Retinal pigment epithelial cell (primary cell): Measurements from ENCODE around the gene CREB5.
"Not testable (repeated sequence)": the region's sequence is repeated elsewhere in the genome, so short reads cannot be mapped to it uniquely, and the experiment has no call there.

Source experiments
- DNase-seq: peaks from one replicate; pipeline ENCODE4 v3.0.0-alpha.2; 2010; ENCODE audit warnings: low read depth
- H3K4me3 ChIP-seq: 2 replicates; pipeline ENCODE4 v1.5.1; 2011; ENCODE audit warnings: mild to moderate bottlenecking, low read length, control low read depth, moderate library complexity
- TF ChIP-seq, protein P1 (sequence below): conservative IDR thresholded peaks from 2 replicates; pipeline ENCODE4 v1.5.1; 2011; ENCODE audit warnings: low read depth, low read length, control low read depth, inconsistent platforms

CREB5 gene

DNA sequence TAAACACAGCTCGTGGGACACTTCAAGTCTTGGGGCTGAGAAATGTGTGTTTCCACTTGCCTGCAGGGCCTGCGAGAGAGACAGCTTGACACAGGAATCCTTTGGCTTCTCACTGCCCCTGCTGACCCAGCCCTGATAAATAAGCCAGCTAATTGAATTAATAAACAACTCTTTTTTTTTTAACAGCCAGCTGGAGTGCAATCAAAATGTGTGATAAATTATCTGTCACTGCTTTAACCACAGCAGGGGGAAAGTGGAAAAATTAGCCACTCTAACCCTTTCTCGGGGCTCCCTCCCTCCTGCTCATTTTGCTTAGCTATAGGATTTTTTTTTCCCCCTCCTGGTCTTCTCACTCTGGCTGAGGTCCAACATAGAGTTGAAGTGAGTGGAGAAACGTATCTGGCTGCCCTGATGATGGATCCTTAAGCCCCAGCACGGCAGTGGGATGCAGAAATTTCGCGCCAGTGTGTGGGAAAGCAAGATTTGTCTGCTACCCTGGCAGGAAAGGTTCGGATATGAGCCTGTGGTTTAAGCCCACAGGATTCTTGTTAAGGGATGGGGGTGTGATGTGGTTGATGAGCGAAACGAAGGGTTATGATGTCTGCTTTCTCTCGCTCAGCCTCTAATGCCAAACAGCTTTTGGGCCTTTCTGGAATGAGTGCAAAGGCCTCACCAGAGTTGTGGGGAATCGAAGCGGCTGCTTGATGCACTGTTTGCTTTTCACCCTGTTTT, 372.0 kb downstream of the CREB5 start:
- no peak for DNase-seq
- H3K4me3 ChIP-seq, result no peak overlapping the region
- TF ChIP-seq, protein P1, sequence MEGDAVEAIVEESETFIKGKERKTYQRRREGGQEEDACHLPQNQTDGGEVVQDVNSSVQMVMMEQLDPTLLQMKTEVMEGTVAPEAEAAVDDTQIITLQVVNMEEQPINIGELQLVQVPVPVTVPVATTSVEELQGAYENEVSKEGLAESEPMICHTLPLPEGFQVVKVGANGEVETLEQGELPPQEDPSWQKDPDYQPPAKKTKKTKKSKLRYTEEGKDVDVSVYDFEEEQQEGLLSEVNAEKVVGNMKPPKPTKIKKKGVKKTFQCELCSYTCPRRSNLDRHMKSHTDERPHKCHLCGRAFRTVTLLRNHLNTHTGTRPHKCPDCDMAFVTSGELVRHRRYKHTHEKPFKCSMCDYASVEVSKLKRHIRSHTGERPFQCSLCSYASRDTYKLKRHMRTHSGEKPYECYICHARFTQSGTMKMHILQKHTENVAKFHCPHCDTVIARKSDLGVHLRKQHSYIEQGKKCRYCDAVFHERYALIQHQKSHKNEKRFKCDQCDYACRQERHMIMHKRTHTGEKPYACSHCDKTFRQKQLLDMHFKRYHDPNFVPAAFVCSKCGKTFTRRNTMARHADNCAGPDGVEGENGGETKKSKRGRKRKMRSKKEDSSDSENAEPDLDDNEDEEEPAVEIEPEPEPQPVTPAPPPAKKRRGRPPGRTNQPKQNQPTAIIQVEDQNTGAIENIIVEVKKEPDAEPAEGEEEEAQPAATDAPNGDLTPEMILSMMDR, result no peak

DNA sequence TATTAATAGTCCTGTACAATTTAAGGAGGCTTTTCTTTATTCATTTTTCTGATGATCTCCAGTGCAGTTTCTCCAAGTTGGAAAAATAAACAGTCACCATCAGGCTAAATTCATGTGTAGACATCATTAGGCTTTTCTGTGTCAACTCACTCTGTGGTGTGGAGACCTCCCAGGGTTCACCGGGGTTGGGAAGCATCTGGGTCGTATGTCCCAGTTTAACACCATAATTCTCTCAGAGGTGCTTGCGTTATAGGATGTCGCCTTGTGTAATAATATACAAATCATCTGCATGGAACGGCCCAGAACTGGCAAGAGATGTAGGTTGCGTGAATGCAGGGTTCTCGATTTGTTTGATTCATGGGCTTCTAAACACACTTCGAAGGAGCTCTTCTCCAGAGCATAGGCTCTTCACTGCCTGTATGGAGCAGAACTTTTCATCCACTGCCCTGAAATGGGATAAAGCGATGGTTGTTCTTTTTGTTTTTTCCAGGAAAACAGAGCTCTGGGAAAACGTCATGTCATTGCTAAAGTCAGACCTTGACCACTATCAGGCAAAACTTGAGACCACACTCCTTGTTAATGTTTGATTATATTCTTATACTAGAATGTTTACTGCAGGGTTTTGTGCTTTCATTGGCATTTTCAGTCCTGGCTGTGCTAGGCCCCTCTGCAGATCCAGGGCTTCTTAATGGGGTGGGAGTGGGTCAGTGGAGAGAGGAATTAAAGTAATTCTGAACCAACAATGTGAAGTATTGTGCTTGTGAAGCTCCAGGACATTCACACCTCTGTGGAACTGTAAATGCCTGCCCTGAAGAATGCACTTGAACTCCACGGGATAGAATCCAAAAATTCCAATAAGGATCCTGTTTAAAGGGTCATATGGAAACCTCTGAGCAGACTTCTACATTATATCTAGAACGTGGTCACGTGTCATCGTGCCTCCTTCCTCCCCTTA, 373.0 kb downstream of the CREB5 start:
- no peak for DNase-seq
- TF ChIP-seq, protein P1, result no peak
- H3K4me3 ChIP-seq, result no peak overlapping the region

DNA sequence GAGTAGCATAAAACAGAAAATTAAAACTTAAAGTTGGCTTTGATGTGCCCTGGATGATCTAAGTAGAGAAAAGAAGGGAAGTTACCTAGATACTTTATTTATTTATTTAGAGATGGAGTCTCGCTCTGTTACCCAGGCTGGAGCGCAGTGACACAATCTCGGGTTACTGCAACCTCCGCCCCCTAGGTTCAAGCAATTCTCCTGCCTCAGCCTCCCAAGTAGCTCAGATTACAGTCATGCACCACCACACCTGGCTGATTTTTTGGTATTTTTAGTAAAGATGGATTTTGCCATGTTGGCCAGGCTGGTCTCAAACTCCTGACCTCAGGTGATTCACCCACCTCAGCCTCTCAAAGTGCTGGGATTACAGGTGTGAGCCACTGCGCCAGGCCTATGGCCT, 373.8 kb downstream of the CREB5 start:
- DNase-seq, H3K4me3 ChIP-seq: not testable (repeated sequence)

DNA sequence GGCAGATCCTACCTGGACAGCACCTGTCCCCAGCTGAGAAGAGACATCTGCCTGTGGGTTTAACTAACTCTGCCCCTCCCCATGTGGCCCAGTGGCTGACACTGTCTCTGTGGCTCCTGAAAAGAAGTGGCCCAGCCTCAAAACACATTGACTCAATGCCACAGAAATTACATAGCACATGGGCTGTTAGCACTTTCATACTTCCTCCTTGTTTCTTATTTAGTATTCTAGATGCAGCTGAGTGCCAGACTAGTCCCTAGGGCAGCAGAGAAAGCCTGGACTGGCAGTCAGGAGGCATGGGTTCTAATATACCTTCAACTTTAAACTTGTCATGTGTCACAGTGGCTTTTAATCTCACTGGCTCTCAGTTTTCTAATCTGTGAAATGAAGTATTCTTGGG, 374.8 kb downstream of the CREB5 start:
- TF ChIP-seq, protein P1, result no peak
- DNase-seq, result no peak
- H3K4me3 ChIP-seq, result no peak overlapping the region

DNA sequence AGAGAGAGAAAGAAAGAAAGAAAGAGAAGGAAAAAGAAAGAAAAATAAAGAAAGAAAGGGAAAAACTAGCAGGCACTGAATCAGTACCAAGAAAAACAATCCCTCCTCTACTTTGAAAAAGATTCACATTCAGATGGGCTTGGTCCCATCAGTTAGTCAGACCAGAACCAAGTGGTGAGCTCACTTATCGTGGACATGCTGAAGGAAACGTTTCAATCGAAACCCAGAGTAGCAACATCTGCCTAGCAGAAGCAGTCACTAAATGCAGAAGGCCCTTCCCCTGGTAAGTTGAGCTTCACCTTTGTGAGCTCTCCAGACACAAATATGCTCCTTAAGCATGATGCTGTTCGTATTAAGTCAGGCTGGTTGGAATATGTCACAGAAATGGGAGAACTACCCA, 378.1 kb downstream of the CREB5 start:
- H3K4me3 ChIP-seq, result no peak overlapping the region
- TF ChIP-seq, protein P1, result no peak
- no peak for DNase-seq

DNA sequence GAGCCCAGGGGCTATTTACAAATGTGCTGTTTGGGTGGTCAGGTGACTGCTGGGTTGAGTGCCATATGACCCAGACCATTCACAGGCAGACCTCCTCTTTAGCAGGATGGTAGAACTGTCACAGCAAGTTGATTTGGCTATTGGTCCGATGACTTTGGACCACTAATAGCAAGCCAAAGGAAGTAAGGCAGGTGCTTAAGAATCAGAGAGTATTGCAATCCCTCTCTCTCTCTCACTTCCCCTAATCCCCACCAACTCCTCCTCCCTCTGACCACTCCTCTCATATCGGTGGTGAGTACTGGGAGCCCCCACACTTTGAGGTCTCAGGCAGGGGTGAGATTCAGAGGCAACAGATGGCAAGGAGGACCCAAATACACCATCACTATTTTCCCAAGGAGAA, 380.5 kb downstream of the CREB5 start:
- H3K4me3 ChIP-seq, result no peak overlapping the region
- TF ChIP-seq, protein P1, result no peak
- DNase-seq, result no peak

DNA sequence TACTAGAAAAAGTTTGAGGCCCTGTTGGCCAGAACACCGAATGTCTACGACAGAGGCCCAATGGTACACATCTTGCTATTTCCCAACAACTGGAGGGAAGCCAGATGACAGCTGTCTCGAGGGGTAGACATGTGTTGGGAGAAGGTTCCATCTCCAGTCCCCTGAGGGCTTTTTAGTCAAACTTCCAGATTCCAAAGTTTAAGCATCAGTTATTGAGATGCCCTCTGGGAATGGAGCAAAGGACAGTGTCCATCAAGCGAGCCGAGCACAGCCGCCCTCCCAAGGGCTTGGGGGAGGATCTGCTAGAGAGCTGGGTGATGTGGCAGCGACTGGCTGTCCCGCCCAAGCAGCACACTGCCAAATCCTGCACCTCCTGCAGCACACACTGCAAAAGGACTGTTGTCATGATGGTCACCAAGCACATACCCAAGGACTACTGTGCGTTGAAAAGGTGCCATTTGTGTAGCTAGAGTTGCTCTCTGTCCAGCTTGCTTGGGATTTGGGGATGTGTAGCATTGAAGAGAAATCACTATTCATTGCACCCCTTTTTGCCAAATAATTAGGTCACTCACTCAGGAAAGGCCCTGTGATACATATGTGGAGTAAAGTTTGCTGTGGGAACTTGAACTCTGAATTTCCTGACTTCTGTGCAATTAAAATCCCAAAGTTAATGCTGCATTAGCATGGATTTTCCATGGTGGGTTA, 381.2 kb downstream of the CREB5 start:
- H3K4me3 ChIP-seq, result no peak overlapping the region
- TF ChIP-seq, protein P1, result no peak
- DNase-seq, result no peak
